ENCODE measurements around the gene FKBP5.

GRCh38 chr6:35650015-35650414 lies 38.7 kb downstream of the FKBP5 start:
- TF ChIP-seq POLR2A (IDR thresholded peaks at IDR 0.05) (no peak), CTCF (IDR thresholded peaks at IDR 0.05) (no peak)

All from tibial nerve (tissue), 3 donors.